GM18502 (cell line): ENCODE results near the gene ZNF276.
"Not testable (repeated sequence)": the region's sequence is repeated elsewhere in the genome, so short reads cannot be mapped to it uniquely, and the experiment has no call there.

ENCODE experiments used
- ATAC-seq: cut with Tn5 transposase; IDR thresholded peaks from one replicate; pipeline ENCODE4 v1.9.1; 2021; ENCODE audit warnings: mild to moderate bottlenecking; ENCODE audit not compliant: unreplicated experiment, poor library complexity

ZNF276 gene

DNA sequence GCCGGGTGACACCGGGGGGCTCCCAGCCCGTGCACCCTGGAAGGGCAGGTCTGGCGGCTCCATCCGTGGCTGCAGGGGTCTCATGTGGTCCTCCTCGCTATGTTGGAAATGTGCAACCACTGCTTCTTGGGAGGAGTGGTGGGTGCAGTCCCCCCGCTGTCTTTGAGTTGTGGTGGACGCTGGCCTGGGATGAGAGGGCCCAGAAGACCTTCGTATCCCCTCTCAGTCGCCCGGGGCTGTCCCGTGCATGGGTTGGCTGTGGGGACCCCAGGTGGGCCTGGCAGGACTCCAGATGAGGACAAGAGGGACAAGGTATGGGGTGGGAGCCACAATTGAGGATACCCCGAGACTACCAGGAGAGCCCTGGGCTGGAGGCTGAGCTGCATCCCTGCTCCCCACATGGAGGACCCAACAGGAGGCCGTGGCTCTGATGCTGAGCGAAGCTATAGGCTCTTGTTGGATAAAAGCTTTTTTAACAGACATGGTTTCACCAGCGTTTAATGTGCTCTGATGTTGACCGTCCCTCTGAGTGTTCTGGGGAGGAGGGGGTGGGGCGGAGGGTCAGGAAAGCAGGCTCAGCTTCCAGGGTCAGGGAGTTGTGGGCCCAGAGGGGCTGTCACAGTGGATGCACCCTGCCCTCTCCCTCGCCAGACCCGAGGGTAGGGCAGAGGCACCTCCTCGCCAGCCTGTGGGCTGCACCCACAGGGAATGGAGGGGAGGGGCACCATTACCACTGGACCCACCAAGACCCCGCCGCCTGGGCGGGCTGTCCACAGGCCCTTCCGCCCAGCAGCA, 25.3 kb upstream of the ZNF276 start:
- ATAC-seq, result no peak

GRCh38 chr16:89696670-89697128, 24.6 kb upstream of the ZNF276 start:
- no peak for ATAC-seq

DNA sequence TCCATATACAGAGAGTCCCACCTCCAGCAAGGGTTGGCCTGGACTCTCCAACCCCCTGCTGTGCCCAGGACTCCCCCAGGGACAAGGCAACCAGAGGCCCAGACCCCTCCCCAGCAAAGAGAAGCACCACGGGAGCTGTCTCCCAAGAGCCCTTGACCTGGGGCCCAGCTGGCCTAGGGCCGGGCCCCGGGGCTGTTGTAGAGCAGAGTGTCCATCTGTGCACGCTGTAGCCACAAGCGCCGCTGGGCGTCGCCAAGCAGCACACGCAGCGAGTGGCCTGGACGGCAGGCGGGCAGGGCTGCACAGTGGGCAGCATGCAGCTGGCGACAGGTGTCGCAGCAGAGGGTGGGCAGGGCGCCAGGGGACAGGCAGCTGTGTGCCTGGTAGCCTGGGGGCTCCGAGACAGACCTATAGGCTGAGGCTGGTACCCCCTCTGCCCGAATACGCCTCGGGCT, 24.1 kb upstream of the ZNF276 start:
- no peak for ATAC-seq

- no peak for ATAC-seq
Measured at GRCh38 chr16:89697616-89698331, 23.6 kb upstream of the ZNF276 start.

GRCh38 chr16:89698717-89699116, 22.6 kb upstream of the ZNF276 start:
- ATAC-seq, result not testable (repeated sequence)

DNA sequence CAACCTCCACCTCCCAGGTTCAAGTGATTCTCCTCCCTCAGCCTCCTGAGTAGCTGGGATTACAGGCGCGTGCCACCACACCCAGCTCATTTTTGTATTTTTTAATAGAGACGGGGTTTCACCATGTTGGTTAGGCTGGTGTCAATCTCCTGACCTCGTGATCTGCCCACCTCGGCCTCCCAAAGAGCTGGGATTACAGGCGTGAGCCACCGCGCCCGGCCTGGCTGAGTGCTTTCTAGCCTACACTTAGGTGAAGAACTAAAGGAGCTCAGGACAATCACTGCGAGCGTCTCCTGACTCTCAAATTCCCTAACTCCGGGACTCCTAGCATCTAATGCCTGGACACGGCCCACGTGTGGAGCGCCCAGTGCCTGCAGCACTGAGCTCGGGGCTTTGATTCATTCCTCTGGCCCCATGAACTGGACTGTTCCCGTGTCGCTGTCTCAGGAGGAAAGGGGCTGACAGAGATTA, 21.7 kb upstream of the ZNF276 start:
- ATAC-seq, result not testable (repeated sequence)

- ATAC-seq, result peak; percentile 56
Measured at GRCh38 chr16:89700100-89700648, 21.2 kb upstream of the ZNF276 start.

GRCh38 chr16:89700649-89701424, 20.5 kb upstream of the ZNF276 start:
- ATAC-seq, result no peak

- ATAC-seq, result peak; percentile 74
Measured at GRCh38 chr16:89701425-89702406, 19.6 kb upstream of the ZNF276 start, which contains the start of gene SPATA2L. Gene SPATA2L (minus strand): TSS chr16:89701705. CDS start chr16:89701232, 473 bp downstream.

GRCh38 chr16:89704281-89704680, 17.1 kb upstream of the ZNF276 start:
- ATAC-seq, result no peak

DNA sequence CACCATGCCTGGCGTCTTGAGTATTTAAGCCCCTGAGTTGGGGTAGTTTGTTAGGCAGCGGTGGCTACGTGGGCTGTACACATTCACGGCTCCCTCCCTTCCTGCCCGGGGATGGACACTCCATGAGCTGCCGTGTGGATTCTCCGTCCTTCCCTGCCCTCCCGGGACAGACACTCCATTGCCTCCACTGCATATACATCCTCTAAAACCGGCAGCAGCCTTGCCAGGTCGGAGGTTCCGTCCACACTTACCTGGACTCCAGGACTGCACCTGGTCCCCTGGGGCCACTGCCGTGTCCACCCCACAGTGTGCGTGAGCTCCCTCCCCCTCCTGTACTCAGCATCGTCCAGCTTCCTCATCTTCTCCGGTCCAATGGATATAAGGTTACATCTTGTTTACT, 16.3 kb upstream of the ZNF276 start:
- no peak for ATAC-seq

DNA sequence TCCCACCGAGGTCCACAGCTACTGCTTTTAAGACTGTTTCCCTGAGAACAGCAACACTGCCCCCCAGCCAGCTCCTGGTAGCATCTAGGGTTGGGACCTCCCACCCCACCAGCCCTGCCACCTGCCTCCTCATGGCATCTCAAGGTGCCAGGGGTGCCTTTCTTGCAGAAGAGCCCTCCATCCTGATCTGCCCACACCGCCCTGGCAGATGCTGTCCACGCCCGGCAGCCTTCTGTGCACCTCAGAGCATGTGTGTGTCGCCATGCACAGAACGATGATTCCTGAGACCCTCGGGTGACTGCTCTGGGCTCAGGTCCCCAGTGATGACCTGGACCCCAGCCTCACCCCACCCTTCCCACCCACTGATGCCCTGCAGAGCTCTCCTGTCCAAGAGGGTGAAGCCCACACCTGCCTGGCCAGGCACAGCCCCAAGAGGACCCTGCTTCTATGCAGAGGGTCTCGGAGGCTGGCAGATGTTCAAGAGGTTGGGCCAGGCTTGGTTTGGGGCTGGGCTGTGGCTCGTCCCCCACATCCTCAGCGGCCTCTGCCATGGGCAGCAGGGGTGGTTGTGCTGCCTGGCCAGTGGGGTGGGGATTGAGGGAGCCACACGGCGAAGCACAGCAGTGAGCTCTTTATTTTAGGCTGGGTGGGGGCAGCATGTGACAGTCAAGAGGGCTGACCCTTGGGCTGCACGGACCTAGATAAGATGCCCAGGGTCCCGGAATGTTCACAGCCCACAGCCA, 14.6 kb upstream of the ZNF276 start:
- no peak for ATAC-seq

- ATAC-seq, result no peak
Measured at GRCh38 chr16:89707695-89708094, 13.6 kb upstream of the ZNF276 start.

GRCh38 chr16:89708481-89708931, 12.8 kb upstream of the ZNF276 start:
- ATAC-seq, result no peak

- no peak for ATAC-seq
Measured at GRCh38 chr16:89709166-89709565, 12.2 kb upstream of the ZNF276 start.

GRCh38 chr16:89709716-89710432, 11.5 kb upstream of the ZNF276 start:
- no peak for ATAC-seq

DNA sequence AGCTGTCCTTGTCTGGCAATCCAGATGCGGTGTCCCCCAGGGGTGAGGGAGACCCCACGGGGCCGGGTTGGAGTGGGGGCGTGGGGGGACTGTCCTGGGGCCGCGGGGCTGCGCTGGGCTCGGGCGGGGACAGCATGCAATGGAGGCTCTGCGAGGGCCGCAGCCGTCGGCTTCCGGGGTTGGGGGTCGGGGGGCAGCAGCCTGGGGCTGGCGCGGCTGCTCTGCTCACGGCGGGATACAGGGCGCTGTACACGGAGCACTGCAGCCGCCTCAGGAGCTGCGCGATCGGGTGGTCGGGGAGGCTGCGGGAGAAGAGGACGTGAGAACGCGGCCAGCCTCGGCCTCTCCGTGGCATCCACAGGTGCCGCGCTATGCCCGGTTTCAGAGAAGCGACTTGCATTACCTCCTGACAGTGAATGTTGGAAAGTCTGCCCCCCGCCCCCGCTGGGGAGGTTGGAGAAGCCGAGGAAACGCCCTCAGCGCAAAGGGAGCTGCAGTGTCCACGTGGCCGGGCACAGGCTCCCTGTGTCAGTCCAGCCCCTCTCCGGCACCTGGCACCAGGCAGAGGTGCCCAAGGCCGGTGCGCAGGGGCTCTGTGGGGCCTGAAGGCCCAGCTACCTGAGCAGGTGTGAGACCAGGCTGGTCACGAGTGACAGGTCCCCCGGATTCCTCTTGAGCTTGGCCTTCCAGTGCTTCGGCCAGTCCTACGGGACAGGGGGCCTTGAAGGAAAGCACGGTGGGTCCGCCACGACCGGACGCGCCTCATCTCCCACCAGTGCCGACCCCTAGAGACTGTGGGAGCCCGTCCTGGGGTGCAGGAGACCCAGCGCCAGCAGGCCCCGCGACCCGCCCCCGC, 10.4 kb upstream of the ZNF276 start:
- no peak for ATAC-seq
